ENCODE results near the gene RFC4. TPM values are rescaled to one million over a fixed set of nuclear protein-coding genes. Genes with fewer than 3 reads are reported as not detected.

Gene RFC4
- total and polyA plus RNA-seq, 2 of the 13 experiments (the other 11 are each of a cell fraction or from before 2014, with no cell fraction given), result 18.5 to 103 TPM

- BruUV-seq (replicated peaks), result no TSS peak
- in situ Hi-C loops (cut with HindIII; ENCODE audit: extremely low pct_ligation_motif_present, low pct_unique_long_range_greater_than_20kb), result loop anchor here (25.0 kb wide), 2 partner anchors 540 to 815 kb away; no protein-coding TSS in a partner anchor
- Histone ChIP-seq H2AFZ (ENCODE audit: low read length) (no peak overlapping the region), H3K9ac (ENCODE audit: insufficient read depth, low read depth, low read length) (no peak overlapping the region), H3K4me3 (replicated peaks in 1 of 3; ENCODE audit: insufficient read depth in 1 of 3, low read depth in 2 of 3, low read length in 3 of 3) (no peak overlapping the region), H4K20me1 (ENCODE audit: insufficient read depth, low read length) (no peaks in the 10 kb centered on the region), H3K27me3 (ENCODE audit: control insufficient read depth in 1 of 2, insufficient read depth in 2 of 2, low read length in 2 of 2) (no peaks in the 10 kb centered on the region; a peak in 1 of 5 replicates), H3K79me2 (ENCODE audit: insufficient read depth, low read length) (peaks cover 19% of the 10 kb centered on the region), H3K4me1 (ENCODE audit: insufficient read depth, low read length) (peaks cover 25% of the 10 kb centered on the region), H3K9me3 (ENCODE audit: low read length) (no peaks in the 10 kb centered on the region), H3K36me3 (replicated peaks in 1 of 2; ENCODE audit: control insufficient read depth in 1 of 2, insufficient read depth in 2 of 2, low read length in 2 of 2) (peaks cover 6 to 45% of the 10 kb centered on the region in 2 experiments), H3K27ac (ENCODE audit: extremely low read length, insufficient read depth, low read length) (no peak overlapping the region), H3K4me2 (ENCODE audit: low read depth, low read length) (no peak overlapping the region)
- CTCF ChIA-PET (ENCODE audit: low intra/inter-chr PET ratio, low total read pairs), result no interaction called here
- DNase-seq (ENCODE audit: low spot score) (no peak), FAIRE-seq (no peak), ATAC-seq (no peak)
- intact Hi-C loops (cut with micrococcal nuclease; ENCODE audit: unreplicated experiment), result no loop called here
- POLR2A ChIA-PET, result no interaction called here
- 98% methylated on average over 3 of the region's 3 CpGs for WGBS (ENCODE audit: low lambda C conversion rate)
- TF ChIP-seq ZNF33A (CRISPR knock-in tag; IDR thresholded peaks at IDR 0.05; ENCODE audit: borderline replicate concordance), result no peak
- no peak for TF ChIP-seq TERF1 (CRISPR knock-in tag; IDR thresholded peaks at IDR 0.05)
- TF ChIP-seq GFI1 (CRISPR knock-in tag; IDR thresholded peaks at IDR 0.05; ENCODE audit: borderline replicate concordance), result no peak
- no peak for TF ChIP-seq NONO (IDR thresholded peaks at IDR 0.05)
- TF ChIP-seq NONO (CRISPR knock-in tag; conservative IDR thresholded peaks at IDR 0.05), result no peak
- TF ChIP-seq IKZF1 (IDR thresholded peaks at IDR 0.05), result no peak
- no peak for TF ChIP-seq ZBTB44 (CRISPR knock-in tag; IDR thresholded peaks at IDR 0.05)
- no peak for TF ChIP-seq ZNF142 (CRISPR knock-in tag; IDR thresholded peaks at IDR 0.05)
- no peak for TF ChIP-seq NFYC (CRISPR knock-in tag; IDR thresholded peaks at IDR 0.05)
- TF ChIP-seq CHD2 (IDR thresholded peaks at IDR 0.05; ENCODE audit: low read depth, low read length), result no peak
- TF ChIP-seq CBX1 (IDR thresholded peaks at IDR 0.05; ENCODE audit: low read depth), result no peak
- TF ChIP-seq ASH2L (IDR thresholded peaks at IDR 0.05; ENCODE audit: insufficient read length, low read depth, low read length), result no peak
- no peak for TF ChIP-seq ZNF605 (CRISPR knock-in tag; IDR thresholded peaks at IDR 0.05)
- no peak for TF ChIP-seq THYN1 (CRISPR knock-in tag; IDR thresholded peaks at IDR 0.05; ENCODE audit: borderline replicate concordance, low read depth)
- no peak for TF ChIP-seq ZNF576 (CRISPR knock-in tag; IDR thresholded peaks at IDR 0.05)
- TF ChIP-seq KMT2B (CRISPR knock-in tag; IDR thresholded peaks at IDR 0.05), result no peak
- TF ChIP-seq DPF2 (CRISPR knock-in tag; IDR thresholded peaks at IDR 0.05; ENCODE audit: borderline replicate concordance, low read depth), result no peak
- TF ChIP-seq HMGA1 (CRISPR knock-in tag; conservative IDR thresholded peaks at IDR 0.05), result no peak
These were observed 3.6 kb downstream of the RFC4 start for GRCh38 chr3:186802701-186803100.

Measured in HepG2 (cell line).